GM18861 (cell line): ENCODE data around the gene TFDP1.

Experiments
- ATAC-seq: cut with Tn5 transposase; IDR thresholded peaks from one replicate; pipeline ENCODE4 v1.9.1; 2021; ENCODE audit not compliant: unreplicated experiment

TFDP1 gene

GRCh38 chr13:113647351-113648215 lies 63.0 kb downstream of the TFDP1 start:
- ATAC-seq: no peak

- no peak for ATAC-seq
These were observed 63.7 kb downstream of the TFDP1 start for GRCh38 chr13:113648216-113648610.

- no peak for ATAC-seq
These were observed 64.7 kb downstream of the TFDP1 start for GRCh38 chr13:113649212-113649611.

- ATAC-seq: no peak
These were observed 65.7 kb downstream of the TFDP1 start for GRCh38 chr13:113650275-113650674.

- no peak for ATAC-seq
These were observed 66.2 kb downstream of the TFDP1 start for GRCh38 chr13:113650731-113651148.

- ATAC-seq: no peak
These were observed 67.2 kb downstream of the TFDP1 start for GRCh38 chr13:113651511-113652403.

GRCh38 chr13:113652404-113653263 lies 68.1 kb downstream of the TFDP1 start:
- ATAC-seq: no peak

GRCh38 chr13:113653264-113654174 lies 69.0 kb downstream of the TFDP1 start:
- no peak for ATAC-seq

- no peak for ATAC-seq
These were observed 69.6 kb downstream of the TFDP1 start for GRCh38 chr13:113654175-113654560.

GRCh38 chr13:113654591-113655345 lies 70.2 kb downstream of the TFDP1 start:
- ATAC-seq: no peak

- ATAC-seq: no peak
These were observed 70.9 kb downstream of the TFDP1 start for GRCh38 chr13:113655346-113656002.

GRCh38 chr13:113656003-113656588 lies 71.5 kb downstream of the TFDP1 start:
- ATAC-seq: no peak

GRCh38 chr13:113656831-113657671 lies 72.5 kb downstream of the TFDP1 start:
- no peak for ATAC-seq

- ATAC-seq: no peak
These were observed 73.5 kb downstream of the TFDP1 start, which contains the start of gene ATP4B for GRCh38 chr13:113657851-113658741. ATP4B (minus strand) TSS chr13:113658198; CDS start chr13:113658144, 54 bp downstream.

- ATAC-seq: no peak
These were observed 74.3 kb downstream of the TFDP1 start for GRCh38 chr13:113658836-113659235.

- ATAC-seq: no peak
These were observed 74.8 kb downstream of the TFDP1 start for GRCh38 chr13:113659337-113659736.
